Trophoblast cell (in vitro differentiated cells and primary cell): ENCODE data around the gene DNM3.
A peak's percentile ranks its signal among the peaks of the same experiment; 100 is the strongest.

Source experiments
- DNase-seq, 2 donors: peaks; one replicate each; pipeline ENCODE4 v3.0.0-alpha.2; 2016
- H2AFZ ChIP-seq: 2 replicates; pipeline ENCODE4 v1.6.1; 2013; ENCODE audit warnings: low read length, moderate library complexity, mild to moderate bottlenecking; ENCODE audit not compliant: insufficient read depth, poor library complexity
- H2AK5ac ChIP-seq: 2 replicates; pipeline ENCODE4 v1.6.1; 2013; ENCODE audit warnings: mild to moderate bottlenecking, low read length
- H2BK120ac ChIP-seq: 2 replicates; pipeline ENCODE4 v1.6.1; 2013; ENCODE audit warnings: low read length, mild to moderate bottlenecking, moderate library complexity; ENCODE audit not compliant: insufficient read depth, poor library complexity
- H2BK12ac ChIP-seq: 2 replicates; pipeline ENCODE4 v1.6.1; 2013; ENCODE audit warnings: mild to moderate bottlenecking, low read length, moderate library complexity
- H2BK5ac ChIP-seq: 2 replicates; pipeline ENCODE4 v1.6.1; 2013; ENCODE audit warnings: low read length, low read depth, moderate library complexity, mild to moderate bottlenecking; ENCODE audit not compliant: poor library complexity
- H3K14ac ChIP-seq: 2 replicates; pipeline ENCODE4 v1.6.1; 2013; ENCODE audit warnings: mild to moderate bottlenecking, low read length
- H3K18ac ChIP-seq: 2 replicates; pipeline ENCODE4 v1.6.1; 2013; ENCODE audit warnings: mild to moderate bottlenecking, low read length
- H3K23ac ChIP-seq: 2 replicates; pipeline ENCODE4 v1.6.1; 2013; ENCODE audit warnings: low read length
- H3K27ac ChIP-seq: 2 replicates; pipeline ENCODE4 v1.5.1; 2013; ENCODE audit warnings: low read depth, mild to moderate bottlenecking, inconsistent platforms, low read length, moderate library complexity
- H3K27me3 ChIP-seq: 2 replicates; pipeline ENCODE4 v1.6.1; 2013; ENCODE audit warnings: inconsistent platforms, mild to moderate bottlenecking, low read length, moderate library complexity; ENCODE audit not compliant: insufficient read depth
- H3K36me3 ChIP-seq, 2 experiments: 1 replicate in 1 of 2; 2 replicates in 1 of 2; pipeline ENCODE4 v1.6.1; 2013; ENCODE audit warnings: low read length in 2 of 2, mild to moderate bottlenecking in 2 of 2, moderate library complexity in 1 of 2; ENCODE audit not compliant: insufficient read depth in 2 of 2, control insufficient read depth in 1 of 2
- H3K4ac ChIP-seq: 2 replicates; pipeline ENCODE4 v1.6.1; 2013; ENCODE audit warnings: low read depth, mild to moderate bottlenecking, low read length, moderate library complexity
- H3K4me1 ChIP-seq, 2 experiments: 1 replicate in 1 of 2; 2 replicates in 1 of 2; pipeline ENCODE4 v1.6.1; 2013; ENCODE audit warnings: low read length in 2 of 2, mild to moderate bottlenecking in 2 of 2, moderate library complexity in 1 of 2; ENCODE audit not compliant: insufficient read depth in 2 of 2, control insufficient read depth in 1 of 2
- H3K4me2 ChIP-seq: 2 replicates; pipeline ENCODE4 v1.6.1; 2013; ENCODE audit warnings: inconsistent platforms, mild to moderate bottlenecking, low read length, moderate library complexity
- H3K4me3 ChIP-seq: 2 replicates; pipeline ENCODE4 v1.5.1; 2013; ENCODE audit warnings: mild to moderate bottlenecking, low read depth, low read length, inconsistent platforms
- H3K79me1 ChIP-seq: one replicate; pipeline ENCODE4 v1.6.1; 2013; ENCODE audit warnings: low read length
- H3K79me2 ChIP-seq: 2 replicates; pipeline ENCODE4 v1.6.1; 2013; ENCODE audit warnings: low read length, mild to moderate bottlenecking; ENCODE audit not compliant: control insufficient read depth, insufficient read depth, poor library complexity
- H3K9ac ChIP-seq: 2 replicates; pipeline ENCODE4 v1.6.1; 2013; ENCODE audit warnings: mild to moderate bottlenecking, low read length
- H3K9me3 ChIP-seq: 2 replicates; pipeline ENCODE4 v1.6.1; 2013; ENCODE audit warnings: low read depth, mild to moderate bottlenecking, control low read depth, inconsistent platforms, low read length; ENCODE audit not compliant: insufficient read depth
- H4K12ac ChIP-seq: 2 replicates; pipeline ENCODE4 v1.6.1; 2013; ENCODE audit warnings: low read depth, mild to moderate bottlenecking, low read length, moderate library complexity
- H4K8ac ChIP-seq: 2 replicates; pipeline ENCODE4 v1.6.1; 2013; ENCODE audit warnings: low read depth, mild to moderate bottlenecking, low read length, moderate library complexity
- H4K91ac ChIP-seq: one replicate; pipeline ENCODE4 v1.6.1; 2013; ENCODE audit warnings: low read depth, mild to moderate bottlenecking, low read length, moderate library complexity
- WGBS: extraction: QIAGEN DNeasy Blood & Tissue Kit; methylation state at CpG from one replicate; pipeline ENCODE4 v1.1.7; 2013; ENCODE audit warnings: missing lambda C conversion rate; ENCODE audit not compliant: insufficient read length, insufficient coverage; ENCODE audit errors: extremely low coverage; 5-methylcytosine and 5-hydroxymethylcytosine counted together

The DNM3 gene

DNA sequence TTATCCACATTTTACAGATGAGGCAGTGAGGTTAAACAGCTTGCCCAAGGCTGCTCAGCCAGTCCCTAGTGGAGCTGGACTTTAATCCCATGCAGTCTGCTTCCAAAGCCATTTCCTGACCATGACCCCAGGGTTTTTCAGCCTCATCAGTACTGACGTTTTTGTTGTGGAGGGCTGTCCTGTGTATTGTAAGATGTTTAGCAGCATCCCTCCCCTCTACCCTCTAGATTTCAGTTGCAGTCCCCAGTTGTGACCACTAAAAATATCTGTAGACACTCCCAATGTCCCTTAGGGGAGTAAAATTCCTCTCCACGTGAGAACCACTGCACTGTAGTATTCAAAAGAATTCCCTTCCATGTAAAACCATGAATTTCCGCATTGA is 549.0 kb downstream of the DNM3 start:
- no peak overlapping the region for H4K12ac ChIP-seq
- H2BK5ac ChIP-seq = no peak overlapping the region
- WGBS = no CpG with 5 or more reads among the region's 3 CpGs
- H3K4ac ChIP-seq = no peak overlapping the region
- H3K79me1 ChIP-seq = peaks cover 10% of the 10 kb centered on the region
- no peak overlapping the region for H3K14ac ChIP-seq
- H3K36me3 ChIP-seq = no peaks in the 10 kb centered on the region
- no peak for DNase-seq
- H3K27ac ChIP-seq = peak overlapping the region; percentile 74
- H3K79me2 ChIP-seq = no peaks in the 10 kb centered on the region
- no peak overlapping the region for H4K91ac ChIP-seq
- no peak overlapping the region for H4K8ac ChIP-seq
- H3K9me3 ChIP-seq = no peaks in the 10 kb centered on the region
- H2AK5ac ChIP-seq = no peak overlapping the region
- no peak overlapping the region for H2AFZ ChIP-seq
- no peak overlapping the region for H2BK120ac ChIP-seq
- H3K4me3 ChIP-seq = no peak overlapping the region
- H2BK12ac ChIP-seq = no peak overlapping the region
- H3K4me1 ChIP-seq = peaks cover 3 to 15% of the 10 kb centered on the region in 2 experiments
- H3K23ac ChIP-seq = no peak overlapping the region
- H3K9ac ChIP-seq = no peak overlapping the region
- H3K18ac ChIP-seq = no peak overlapping the region
- H3K27me3 ChIP-seq = no peaks in the 10 kb centered on the region
- no peak overlapping the region for H3K4me2 ChIP-seq

DNA sequence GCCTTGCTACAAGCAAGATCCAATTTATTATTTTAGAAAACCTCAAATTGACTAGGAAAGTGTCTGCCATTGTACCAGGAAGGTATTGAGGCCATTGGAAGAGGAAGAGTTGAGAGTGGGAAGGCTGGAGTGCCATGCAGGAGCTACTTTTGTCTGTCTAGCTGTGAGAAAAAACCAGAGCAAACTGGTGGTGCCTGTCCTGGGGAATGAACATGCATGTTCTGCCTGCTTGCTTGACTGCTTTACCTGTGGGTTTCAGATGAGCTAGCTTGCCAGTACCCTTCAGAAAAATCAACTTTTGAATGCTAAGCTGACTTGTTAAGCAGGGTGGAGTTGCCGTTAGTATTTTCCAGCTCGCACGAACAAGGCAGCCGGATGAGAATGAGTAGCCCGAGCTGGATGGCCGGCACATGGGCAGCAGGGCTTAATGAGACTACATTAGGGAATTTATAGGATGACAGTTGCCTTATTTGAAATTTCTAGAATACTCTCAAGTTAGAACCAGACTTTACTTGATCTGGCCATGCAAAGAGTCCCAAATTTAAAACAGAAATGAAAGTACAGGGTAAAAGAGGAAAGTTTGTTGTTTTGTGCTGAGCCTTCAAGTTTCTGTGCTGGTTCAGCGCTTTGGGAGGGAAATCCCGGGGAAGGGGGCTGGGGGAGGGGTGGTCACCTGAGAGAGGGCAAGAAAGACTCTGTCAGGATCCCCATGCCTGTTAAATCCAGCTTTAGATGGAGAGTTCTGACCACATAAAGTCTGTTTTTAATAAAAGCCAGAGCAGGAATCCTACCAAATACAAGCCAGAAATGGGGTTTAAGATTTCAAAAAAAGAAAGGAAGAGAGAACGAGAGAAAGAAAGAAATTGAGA is 549.6 kb downstream of the DNM3 start:
- Histone ChIP-seq H2AFZ (no peak overlapping the region), H2BK12ac (peak overlapping the region; percentile 95), H3K79me1 (peaks cover 10% of the 10 kb centered on the region), H3K4me1 (peaks cover 3 to 15% of the 10 kb centered on the region in 2 experiments), H3K27ac (peak overlapping the region; percentile 74), H2BK5ac (peak overlapping the region; percentile 77), H3K9ac (no peak overlapping the region), H2AK5ac (peak overlapping the region; percentile 72), H3K18ac (peak overlapping the region; percentile 17), H3K4me2 (no peak overlapping the region), H3K9me3 (no peaks in the 10 kb centered on the region), H2BK120ac (peak overlapping the region; percentile 25), H3K23ac (no peak overlapping the region), H3K14ac (peak overlapping the region; percentile 60), H3K79me2 (no peaks in the 10 kb centered on the region), H4K12ac (no peak overlapping the region), H4K8ac (peak overlapping the region; percentile 80), H3K36me3 (no peaks in the 10 kb centered on the region), H3K4ac (peak overlapping the region; percentile 9), H3K27me3 (no peaks in the 10 kb centered on the region), H4K91ac (peak overlapping the region; percentile 86), H3K4me3 (no peak overlapping the region)
- no peak for DNase-seq
- WGBS = no CpG with 5 or more reads among the region's 9 CpGs

DNA sequence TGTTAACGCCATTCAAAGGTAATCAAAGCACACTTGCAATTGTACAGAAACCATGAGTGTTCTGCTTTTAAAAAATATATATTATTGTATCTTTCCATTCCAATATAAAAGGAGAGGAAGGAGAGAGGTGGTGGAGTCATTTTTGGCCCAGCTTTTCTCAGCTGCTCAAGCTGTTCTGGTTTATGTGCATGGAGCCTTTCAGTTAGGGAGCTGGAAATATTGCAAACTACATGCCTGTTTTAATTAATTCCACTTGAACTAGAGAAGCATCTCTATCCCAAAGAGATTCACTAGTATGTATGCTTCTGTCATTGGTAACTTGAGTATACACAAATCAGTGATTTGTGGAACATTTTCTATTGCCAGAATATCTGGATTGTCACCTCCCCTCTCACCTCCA is 550.7 kb downstream of the DNM3 start:
- no peak overlapping the region for H3K27ac ChIP-seq
- DNase-seq = no peak
- H2BK12ac ChIP-seq = no peak overlapping the region
- H4K8ac ChIP-seq = no peak overlapping the region
- no peak overlapping the region for H4K91ac ChIP-seq
- H3K27me3 ChIP-seq = no peaks in the 10 kb centered on the region
- H2AFZ ChIP-seq = no peak overlapping the region
- no peaks in the 10 kb centered on the region for H3K36me3 ChIP-seq
- H3K14ac ChIP-seq = no peak overlapping the region
- WGBS = no CpG with 5 or more reads among the region's 1 CpG
- H3K4me1 ChIP-seq = peaks cover 3 to 15% of the 10 kb centered on the region in 2 experiments
- H4K12ac ChIP-seq = no peak overlapping the region
- no peak overlapping the region for H3K9ac ChIP-seq
- H3K4me3 ChIP-seq = no peak overlapping the region
- H3K4ac ChIP-seq = no peak overlapping the region
- no peaks in the 10 kb centered on the region for H3K9me3 ChIP-seq
- H3K79me1 ChIP-seq = peaks cover 10% of the 10 kb centered on the region
- no peak overlapping the region for H3K4me2 ChIP-seq
- H2BK5ac ChIP-seq = no peak overlapping the region
- no peak overlapping the region for H3K23ac ChIP-seq
- H2AK5ac ChIP-seq = no peak overlapping the region
- no peak overlapping the region for H2BK120ac ChIP-seq
- no peaks in the 10 kb centered on the region for H3K79me2 ChIP-seq
- H3K18ac ChIP-seq = no peak overlapping the region

DNA sequence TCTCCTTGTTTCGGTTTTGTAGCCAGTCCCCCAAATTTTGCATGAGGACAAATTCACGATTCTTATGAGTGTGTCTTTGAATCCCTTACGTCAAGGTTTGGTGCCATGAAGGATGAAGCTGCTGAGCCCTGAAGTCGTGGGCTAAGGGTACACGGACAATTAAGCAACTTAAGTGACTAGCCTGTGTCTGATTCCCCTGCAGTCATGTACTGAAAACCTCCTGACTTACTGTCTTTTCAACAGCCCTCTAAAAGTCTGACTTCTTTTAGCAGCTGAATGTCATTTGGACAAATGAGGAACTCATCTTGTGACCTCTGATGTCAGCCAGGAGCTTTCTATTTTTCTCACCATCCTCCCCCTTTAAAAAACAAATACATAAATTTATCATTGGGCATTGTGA is 552.1 kb downstream of the DNM3 start:
- no peaks in the 10 kb centered on the region for H3K79me2 ChIP-seq
- H4K91ac ChIP-seq = peak overlapping the region; percentile 6
- no peaks in the 10 kb centered on the region for H3K36me3 ChIP-seq
- peak overlapping the region; percentile 37 for H2AK5ac ChIP-seq
- peak overlapping the region; percentile 89 for H2BK12ac ChIP-seq
- H2BK5ac ChIP-seq = peak overlapping the region; percentile 49
- H3K27me3 ChIP-seq = no peaks in the 10 kb centered on the region
- no CpG with 5 or more reads among the region's 5 CpGs for WGBS
- DNase-seq = peak; percentile 7 to 26
- no peak overlapping the region for H3K9ac ChIP-seq
- peak overlapping the region; percentile 65 for H4K8ac ChIP-seq
- no peaks in the 10 kb centered on the region for H3K9me3 ChIP-seq
- H3K4me3 ChIP-seq = no peak overlapping the region
- peaks cover 3 to 16% of the 10 kb centered on the region in 2 experiments for H3K4me1 ChIP-seq
- no peak overlapping the region for H3K27ac ChIP-seq
- H3K18ac ChIP-seq = no peak overlapping the region
- H2BK120ac ChIP-seq = peak overlapping the region; percentile 22
- no peak overlapping the region for H3K23ac ChIP-seq
- H3K14ac ChIP-seq = no peak overlapping the region
- no peak overlapping the region for H3K4me2 ChIP-seq
- H4K12ac ChIP-seq = no peak overlapping the region
- no peak overlapping the region for H2AFZ ChIP-seq
- H3K79me1 ChIP-seq = peaks cover 10% of the 10 kb centered on the region
- no peak overlapping the region for H3K4ac ChIP-seq
